ENCODE data around the gene NEDD4L. TPM values are rescaled to one million over a fixed set of nuclear protein-coding genes. Genes with fewer than 3 reads are reported as not detected.

The NEDD4L gene
- total RNA-seq, 1 donor from 2014 or later: 3.8 TPM

DNA sequence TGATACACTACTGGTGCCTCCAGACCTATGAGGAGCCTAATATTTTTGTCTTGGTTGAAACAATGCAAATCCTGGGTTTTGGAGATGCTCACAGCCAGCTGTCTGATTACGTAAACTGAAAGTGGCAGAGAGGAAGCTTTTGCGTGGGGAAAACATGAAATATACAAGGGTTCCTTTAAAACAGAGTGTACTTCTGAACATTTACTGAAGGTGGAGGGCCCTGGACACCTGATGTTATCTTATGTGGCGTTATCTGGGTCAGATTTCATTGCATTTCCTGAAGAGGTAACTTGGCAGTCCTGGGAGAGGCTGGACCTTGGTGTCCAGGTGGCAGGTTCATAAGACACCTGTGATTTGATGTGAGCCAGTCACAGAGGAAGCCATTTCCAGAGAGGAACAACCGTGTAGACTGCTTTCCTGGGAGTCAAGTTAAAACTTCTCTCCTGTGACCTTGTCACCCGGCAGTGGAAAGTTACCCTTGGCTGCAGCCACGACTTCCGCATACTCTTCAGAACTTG is 105.0 kb downstream of the NEDD4L start:
- intact Hi-C loops (cut with micrococcal nuclease): no loop called here
- Mint-ChIP-seq H3K36me3 (ENCODE audit: low read depth) (no peaks in the 10 kb centered on the region), H3K27me3 (ENCODE audit: insufficient read depth) (peaks cover 5% of the 10 kb centered on the region)

DNA sequence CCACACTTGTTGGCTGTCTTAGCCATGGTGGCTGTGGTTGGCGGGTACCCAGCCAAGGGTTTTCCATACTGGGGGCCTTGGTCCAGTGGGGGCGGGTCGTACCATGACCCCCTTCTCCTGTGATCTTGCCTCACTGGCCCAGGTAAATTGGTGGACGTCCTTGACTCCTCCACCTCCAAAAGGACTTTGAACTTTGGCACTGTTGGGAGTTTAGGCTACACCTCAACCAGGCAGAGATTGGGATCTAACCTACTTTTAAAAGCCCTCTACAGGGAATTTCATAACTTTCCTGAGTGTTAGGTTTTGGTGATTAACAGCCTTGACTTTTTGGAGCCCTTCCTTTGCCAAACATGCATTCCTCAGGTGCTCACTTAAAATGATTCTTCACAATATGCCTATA is 106.7 kb downstream of the NEDD4L start:
- no peaks in the 10 kb centered on the region for H3K36me3 Mint-ChIP-seq (ENCODE audit: low read depth)
- no peak overlapping the region for H3K4me3 Mint-ChIP-seq
- H3K27me3 Mint-ChIP-seq (ENCODE audit: insufficient read depth): peaks cover 4% of the 10 kb centered on the region
- intact Hi-C loops (cut with micrococcal nuclease): no loop called here
- no peaks in the 10 kb centered on the region for H3K4me1 Mint-ChIP-seq (ENCODE audit: low read depth)
- no peak overlapping the region for H3K27ac Mint-ChIP-seq
- DNase-seq (ENCODE audit: low spot score): no peak
- no peaks in the 10 kb centered on the region for H3K9me3 Mint-ChIP-seq

More for the DNA sequence above, 105.0 kb downstream of the NEDD4L start:
- Mint-ChIP-seq H3K9me3 (no peaks in the 10 kb centered on the region), H3K27ac (no peak overlapping the region), H3K4me3 (no peak overlapping the region), H3K4me1 (ENCODE audit: low read depth) (no peaks in the 10 kb centered on the region)
- no peak for DNase-seq (ENCODE audit: low spot score)

DNA sequence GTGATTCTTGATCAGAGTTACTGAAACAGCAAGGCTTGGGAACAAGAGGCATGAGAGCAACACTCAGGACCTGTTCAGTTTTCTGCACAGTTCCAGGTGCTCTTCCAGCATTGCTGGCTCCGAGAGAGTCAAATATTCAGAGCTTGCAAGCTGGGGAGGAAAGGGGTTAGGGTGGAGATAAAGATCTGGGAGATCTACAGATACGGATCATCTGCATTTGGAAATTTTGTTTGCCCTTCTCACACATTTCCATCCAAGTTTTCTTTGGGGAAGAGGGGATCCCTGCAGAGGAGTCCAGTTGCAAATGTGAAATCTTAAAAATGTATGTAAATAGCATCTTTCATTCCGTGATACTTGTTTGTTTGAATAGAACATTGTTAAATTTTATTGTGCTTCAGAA is 108.2 kb downstream of the NEDD4L start:
- Mint-ChIP-seq H3K4me1 (ENCODE audit: low read depth) (no peaks in the 10 kb centered on the region), H3K4me3 (no peak overlapping the region), H3K27me3 (ENCODE audit: insufficient read depth) (peaks cover 4% of the 10 kb centered on the region), H3K9me3 (no peaks in the 10 kb centered on the region), H3K36me3 (ENCODE audit: low read depth) (no peaks in the 10 kb centered on the region), H3K27ac (no peak overlapping the region)
- intact Hi-C loops (cut with micrococcal nuclease): no loop called here
- DNase-seq (ENCODE audit: low spot score): no peak

DNA sequence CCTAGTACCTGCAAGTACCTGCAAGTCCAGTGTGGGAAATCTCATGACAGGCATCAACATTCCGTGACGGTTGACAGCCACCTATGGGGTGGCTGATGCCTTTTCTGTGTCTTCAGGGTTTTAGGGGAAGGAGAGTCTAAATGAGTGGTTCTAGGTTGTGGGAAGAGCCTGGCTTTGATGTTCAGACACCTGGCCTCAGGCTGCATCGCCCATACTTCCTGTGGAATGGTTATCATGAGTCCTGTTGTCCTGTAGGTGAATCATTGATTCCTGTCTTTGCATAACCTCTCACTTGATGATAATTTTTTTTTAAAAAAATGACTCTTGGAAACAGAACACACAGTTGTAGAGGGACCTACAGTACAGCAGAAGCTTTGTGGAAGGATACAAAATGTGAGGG is 108.9 kb downstream of the NEDD4L start:
- Mint-ChIP-seq H3K9me3 (no peaks in the 10 kb centered on the region), H3K36me3 (ENCODE audit: low read depth) (no peaks in the 10 kb centered on the region), H3K27me3 (ENCODE audit: insufficient read depth) (peaks cover 2% of the 10 kb centered on the region), H3K4me3 (no peak overlapping the region), H3K27ac (no peak overlapping the region), H3K4me1 (ENCODE audit: low read depth) (no peaks in the 10 kb centered on the region)
- DNase-seq (ENCODE audit: low spot score): no peak
- intact Hi-C loops (cut with micrococcal nuclease): no loop called here

DNA sequence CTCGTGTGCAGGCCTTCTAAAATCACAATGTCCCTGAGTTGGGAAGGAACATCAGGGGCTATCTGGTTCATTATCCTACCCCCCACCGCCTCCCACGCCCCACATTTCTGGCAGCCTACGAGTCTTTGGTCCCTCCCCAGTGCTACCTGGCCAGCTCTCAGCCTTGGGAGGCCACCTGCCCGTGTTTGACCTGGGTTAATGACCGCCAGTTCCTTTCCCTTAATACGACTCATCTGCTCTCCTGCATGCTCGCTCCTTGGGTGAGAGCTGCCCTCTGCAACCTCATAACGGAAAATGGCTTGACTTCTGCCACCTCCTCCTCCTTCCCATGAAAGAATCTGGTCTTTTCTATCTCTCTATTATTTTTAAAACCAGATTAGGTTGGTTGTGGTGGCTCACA is 112.5 kb downstream of the NEDD4L start:
- intact Hi-C loops (cut with micrococcal nuclease): no loop called here
- no peaks in the 10 kb centered on the region for H3K9me3 Mint-ChIP-seq
- H3K27me3 Mint-ChIP-seq (ENCODE audit: insufficient read depth): peaks cover 3% of the 10 kb centered on the region
- no peaks in the 10 kb centered on the region for H3K4me1 Mint-ChIP-seq (ENCODE audit: low read depth)
- H3K4me3 Mint-ChIP-seq: no peak overlapping the region
- H3K27ac Mint-ChIP-seq: no peak overlapping the region
- H3K36me3 Mint-ChIP-seq (ENCODE audit: low read depth): no peaks in the 10 kb centered on the region
- DNase-seq (ENCODE audit: low spot score): no peak

DNA sequence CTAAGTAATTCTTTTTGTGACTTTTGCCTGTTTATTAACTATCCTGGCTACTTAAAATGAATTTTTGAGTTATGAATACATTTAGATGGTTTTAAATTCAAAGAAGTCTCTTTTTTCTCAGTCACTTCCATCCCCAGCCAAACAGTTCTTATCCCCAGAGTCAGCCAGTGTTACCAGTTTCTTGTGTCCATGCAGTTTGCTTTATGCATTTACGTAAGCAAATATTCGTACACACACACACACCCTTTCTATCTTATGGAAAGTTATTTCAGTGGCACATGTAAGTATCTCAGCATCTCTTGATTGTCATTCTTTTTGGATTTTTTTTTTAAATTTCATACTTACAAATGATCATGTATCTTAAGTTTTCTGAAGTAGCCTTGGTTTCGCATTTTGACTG is 113.2 kb downstream of the NEDD4L start:
- no peak for DNase-seq (ENCODE audit: low spot score)
- intact Hi-C loops (cut with micrococcal nuclease): no loop called here
- H3K4me1 Mint-ChIP-seq (ENCODE audit: low read depth): no peaks in the 10 kb centered on the region
- H3K27ac Mint-ChIP-seq: no peak overlapping the region
- H3K4me3 Mint-ChIP-seq: no peak overlapping the region
- no peaks in the 10 kb centered on the region for H3K36me3 Mint-ChIP-seq (ENCODE audit: low read depth)
- H3K9me3 Mint-ChIP-seq: no peaks in the 10 kb centered on the region
- H3K27me3 Mint-ChIP-seq (ENCODE audit: insufficient read depth): peaks cover 3% of the 10 kb centered on the region

DNA sequence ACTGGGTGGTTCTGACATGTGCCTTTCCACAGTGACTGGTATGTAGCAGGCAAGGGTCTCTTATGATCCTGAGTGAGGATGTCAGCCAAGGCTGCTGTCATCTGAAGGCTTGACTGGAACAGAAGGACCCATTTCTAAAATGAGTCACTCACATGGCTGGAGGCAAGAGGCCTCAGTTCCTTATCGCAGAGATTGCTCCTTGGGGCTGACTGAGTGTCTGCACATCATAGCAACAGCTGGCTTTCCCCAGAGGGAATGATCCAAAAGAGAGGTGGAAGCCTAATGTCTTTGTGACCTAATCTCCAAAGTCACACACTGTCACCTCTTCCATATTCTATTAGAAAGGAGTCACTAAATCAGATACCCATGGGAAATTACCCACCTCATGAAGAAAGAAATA is 114.0 kb downstream of the NEDD4L start:
- no peak for DNase-seq (ENCODE audit: low spot score)

DNA sequence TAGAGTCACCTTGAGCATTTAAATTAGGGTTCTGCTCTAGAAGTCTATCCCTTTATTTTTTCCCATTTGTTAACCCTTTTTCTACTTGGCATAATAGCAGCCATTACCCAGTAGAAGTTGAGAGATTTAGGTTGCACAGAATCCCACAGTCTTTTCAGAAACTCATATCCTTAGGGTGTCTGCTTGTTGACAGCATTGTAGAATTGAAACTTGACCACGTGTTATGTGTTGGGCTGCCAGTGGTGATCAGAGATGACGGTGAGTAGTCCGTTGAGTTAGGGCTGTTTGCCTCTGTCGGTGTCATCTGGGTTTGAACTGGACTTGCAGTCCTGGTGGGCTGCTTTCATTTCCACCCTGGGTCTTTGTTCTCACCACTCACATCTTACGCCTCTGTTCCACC is 114.4 kb downstream of the NEDD4L start:
- Mint-ChIP-seq H3K4me1 (ENCODE audit: low read depth) (no peaks in the 10 kb centered on the region), H3K27me3 (ENCODE audit: insufficient read depth) (peaks cover 1% of the 10 kb centered on the region), H3K4me3 (no peak overlapping the region), H3K27ac (no peak overlapping the region), H3K36me3 (ENCODE audit: low read depth) (no peaks in the 10 kb centered on the region), H3K9me3 (no peaks in the 10 kb centered on the region)
- intact Hi-C loops (cut with micrococcal nuclease): no loop called here
- no peak for DNase-seq (ENCODE audit: low spot score)

More for the DNA sequence above, 114.0 kb downstream of the NEDD4L start:
- Mint-ChIP-seq H3K36me3 (ENCODE audit: low read depth) (no peaks in the 10 kb centered on the region), H3K27me3 (ENCODE audit: insufficient read depth) (peaks cover 3% of the 10 kb centered on the region), H3K27ac (no peak overlapping the region), H3K4me3 (no peak overlapping the region), H3K9me3 (no peaks in the 10 kb centered on the region), H3K4me1 (ENCODE audit: low read depth) (no peaks in the 10 kb centered on the region)
- intact Hi-C loops (cut with micrococcal nuclease): no loop called here

DNA sequence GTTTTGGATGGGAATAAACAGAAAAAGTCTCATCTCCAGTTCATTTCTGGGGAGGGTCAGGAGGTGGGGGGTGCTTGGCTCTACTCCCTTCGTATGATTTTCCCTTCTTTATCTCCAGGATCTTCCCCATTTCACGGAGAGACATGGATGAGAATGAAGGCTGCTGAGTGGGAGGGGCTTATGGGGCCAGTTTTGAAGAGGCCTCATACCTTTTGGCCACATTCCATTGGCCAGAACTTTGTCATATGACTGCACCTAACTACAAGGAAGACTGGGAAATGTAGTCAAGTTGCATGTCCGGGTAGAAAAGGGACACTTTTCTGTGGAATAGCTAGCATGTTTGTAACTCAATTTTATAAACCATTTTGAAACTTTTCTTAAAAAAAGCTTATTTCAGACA is 117.6 kb downstream of the NEDD4L start:
- H3K27ac Mint-ChIP-seq: no peak overlapping the region
- DNase-seq (ENCODE audit: low spot score): no peak
- no peaks in the 10 kb centered on the region for H3K36me3 Mint-ChIP-seq (ENCODE audit: low read depth)
- H3K27me3 Mint-ChIP-seq (ENCODE audit: insufficient read depth): peaks cover 1% of the 10 kb centered on the region
- H3K4me3 Mint-ChIP-seq: no peak overlapping the region
- no peaks in the 10 kb centered on the region for H3K4me1 Mint-ChIP-seq (ENCODE audit: low read depth)
- H3K9me3 Mint-ChIP-seq: no peaks in the 10 kb centered on the region
- intact Hi-C loops (cut with micrococcal nuclease): no loop called here

DNA sequence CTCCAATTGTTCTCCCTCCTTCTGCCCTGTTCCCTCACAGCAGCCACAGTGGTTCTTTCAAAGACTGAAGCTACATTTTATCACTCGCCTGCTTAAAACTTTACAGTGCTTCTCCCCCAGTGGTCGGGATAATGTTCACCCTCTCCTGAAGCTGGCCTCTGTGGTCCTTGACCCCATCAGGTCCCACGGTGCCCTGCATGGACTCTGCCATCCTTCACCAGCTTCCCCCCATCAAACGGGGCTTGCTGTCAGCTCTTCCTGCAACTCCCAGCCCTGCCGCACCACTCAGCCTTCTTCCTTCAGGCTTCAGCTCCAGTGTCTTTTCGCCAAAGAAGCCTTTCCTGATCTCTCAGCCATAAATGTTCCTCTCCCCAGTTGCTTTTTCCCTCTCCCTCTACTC is 118.1 kb downstream of the NEDD4L start:
- no peaks in the 10 kb centered on the region for H3K9me3 Mint-ChIP-seq
- no peak for DNase-seq (ENCODE audit: low spot score)
- peaks cover 1% of the 10 kb centered on the region for H3K27me3 Mint-ChIP-seq (ENCODE audit: insufficient read depth)
- H3K4me1 Mint-ChIP-seq (ENCODE audit: low read depth): no peaks in the 10 kb centered on the region
- H3K4me3 Mint-ChIP-seq: no peak overlapping the region
- no peak overlapping the region for H3K27ac Mint-ChIP-seq
- intact Hi-C loops (cut with micrococcal nuclease): no loop called here
- H3K36me3 Mint-ChIP-seq (ENCODE audit: low read depth): no peaks in the 10 kb centered on the region

DNA sequence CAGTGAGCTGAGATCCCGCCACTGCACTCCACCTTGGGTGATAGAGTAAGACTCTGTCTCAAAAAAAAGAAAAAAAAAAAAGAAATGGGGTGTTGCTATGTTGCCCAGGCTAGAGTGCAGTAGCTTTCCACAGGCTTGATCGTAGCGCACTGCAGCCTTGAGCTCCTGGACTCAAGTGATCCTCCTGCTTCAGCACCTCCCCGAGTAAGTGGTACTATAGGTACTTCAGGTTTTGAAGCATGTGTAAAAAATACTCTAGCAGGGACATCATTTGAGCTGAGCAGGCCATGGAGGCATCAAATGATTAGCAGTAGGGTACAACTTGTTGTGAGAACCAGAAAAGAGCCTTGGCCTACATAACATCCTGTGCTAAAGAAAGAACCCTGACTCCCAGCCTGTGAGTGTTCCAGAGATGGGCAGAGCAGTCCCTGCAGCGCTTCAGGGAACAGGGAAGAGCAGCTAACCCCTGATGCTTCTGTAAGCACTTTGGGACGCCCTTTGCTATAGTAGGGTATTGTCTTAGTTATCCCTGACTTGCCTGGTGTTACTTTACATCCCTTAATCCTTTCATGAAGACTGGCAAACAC is 119.1 kb downstream of the NEDD4L start:
- no peak overlapping the region for H3K27ac Mint-ChIP-seq
- H3K27me3 Mint-ChIP-seq (ENCODE audit: insufficient read depth): peaks cover 5% of the 10 kb centered on the region
- intact Hi-C loops (cut with micrococcal nuclease): no loop called here

DNA sequence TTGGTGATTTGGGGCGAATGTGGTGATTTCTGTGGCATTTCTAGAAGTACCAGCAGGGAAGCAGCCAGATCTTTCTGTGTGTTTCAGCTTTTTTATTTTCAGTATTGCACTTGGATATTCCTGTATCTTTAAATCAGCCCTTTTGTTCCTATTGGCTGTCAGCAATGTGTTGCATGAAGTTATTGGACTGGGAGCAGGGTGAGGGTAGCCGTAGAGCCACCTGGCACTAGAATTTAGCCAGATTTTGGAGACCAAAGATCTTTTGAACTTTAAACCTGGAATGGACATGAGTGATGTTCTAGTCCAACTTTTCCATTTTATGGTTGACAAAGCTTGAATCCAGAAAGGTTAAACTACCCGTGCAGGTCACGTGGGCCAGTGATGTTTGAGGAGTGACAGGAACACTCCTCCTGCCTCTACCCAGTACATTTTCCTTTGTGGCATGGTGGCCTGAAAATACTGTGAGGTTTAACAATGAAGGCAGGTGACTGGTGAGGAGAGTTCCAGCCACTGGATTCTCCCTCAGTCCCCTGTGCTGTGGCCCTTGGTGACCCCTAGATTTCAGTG is 122.3 kb downstream of the NEDD4L start:
- Mint-ChIP-seq H3K27ac (no peak overlapping the region), H3K27me3 (ENCODE audit: insufficient read depth) (peaks cover 6% of the 10 kb centered on the region), H3K4me3 (no peak overlapping the region), H3K9me3 (no peaks in the 10 kb centered on the region), H3K4me1 (ENCODE audit: low read depth) (no peaks in the 10 kb centered on the region), H3K36me3 (ENCODE audit: low read depth) (no peaks in the 10 kb centered on the region)
- no peak for DNase-seq (ENCODE audit: low spot score)
- intact Hi-C loops (cut with micrococcal nuclease): no loop called here

More for the DNA sequence above, 119.1 kb downstream of the NEDD4L start:
- H3K9me3 Mint-ChIP-seq: no peaks in the 10 kb centered on the region
- no peak overlapping the region for H3K4me3 Mint-ChIP-seq
- no peak for DNase-seq (ENCODE audit: low spot score)
- H3K36me3 Mint-ChIP-seq (ENCODE audit: low read depth): no peaks in the 10 kb centered on the region
- H3K4me1 Mint-ChIP-seq (ENCODE audit: low read depth): no peaks in the 10 kb centered on the region

DNA sequence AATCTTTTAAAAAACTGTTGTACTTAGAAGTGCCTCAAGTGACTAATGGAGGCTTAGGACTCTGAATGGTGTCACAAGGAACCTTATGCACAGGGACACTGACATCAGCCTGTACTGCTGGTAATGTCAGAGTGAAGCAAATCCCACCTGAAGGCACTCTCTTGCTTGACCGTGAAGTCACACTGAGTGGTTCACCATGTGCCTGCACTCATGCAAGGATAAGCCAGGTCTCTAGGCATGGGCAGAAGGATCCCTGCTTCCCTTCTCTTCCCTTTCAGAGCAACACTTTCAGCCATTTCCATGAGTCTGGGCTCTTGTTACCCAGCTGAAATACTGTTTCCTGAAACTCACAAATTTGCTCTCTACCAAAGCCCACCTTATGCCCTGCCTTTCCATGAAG is 123.0 kb downstream of the NEDD4L start:
- Mint-ChIP-seq H3K4me3 (no peak overlapping the region), H3K36me3 (ENCODE audit: low read depth) (no peaks in the 10 kb centered on the region), H3K4me1 (ENCODE audit: low read depth) (no peaks in the 10 kb centered on the region), H3K9me3 (no peaks in the 10 kb centered on the region), H3K27ac (no peak overlapping the region), H3K27me3 (ENCODE audit: insufficient read depth) (peaks cover 6% of the 10 kb centered on the region)
- no peak for DNase-seq (ENCODE audit: low spot score)
- intact Hi-C loops (cut with micrococcal nuclease): no loop called here

DNA sequence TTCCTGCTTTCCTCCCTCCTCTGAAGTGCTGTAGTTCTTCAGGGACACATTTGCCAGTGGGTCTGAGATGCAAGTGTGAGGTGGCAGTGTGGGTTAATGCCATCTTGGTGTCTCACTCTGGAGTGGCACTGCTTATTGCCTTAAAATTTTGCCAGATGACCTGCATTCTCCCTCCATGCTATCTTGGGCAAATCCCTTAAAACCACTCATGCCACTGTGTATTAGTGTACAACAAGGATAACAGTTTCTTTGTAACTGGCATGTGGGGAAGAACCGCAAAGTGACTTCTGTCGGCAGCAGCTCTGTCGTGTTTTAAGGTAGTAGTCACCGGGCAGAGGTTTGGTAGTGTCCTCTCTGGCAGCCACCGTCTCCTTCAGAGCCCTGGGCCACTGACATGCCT is 124.2 kb downstream of the NEDD4L start:
- no peaks in the 10 kb centered on the region for H3K4me1 Mint-ChIP-seq (ENCODE audit: low read depth)
- no peaks in the 10 kb centered on the region for H3K9me3 Mint-ChIP-seq
- no peak overlapping the region for H3K27ac Mint-ChIP-seq
- peaks cover 6% of the 10 kb centered on the region for H3K27me3 Mint-ChIP-seq (ENCODE audit: insufficient read depth)
- DNase-seq (ENCODE audit: low spot score): no peak
- intact Hi-C loops (cut with micrococcal nuclease): no loop called here
- H3K36me3 Mint-ChIP-seq (ENCODE audit: low read depth): no peaks in the 10 kb centered on the region
- H3K4me3 Mint-ChIP-seq: no peak overlapping the region
